H1 (cell line): Measurements from ENCODE around the gene UFD1. TPM values are rescaled to one million over a fixed set of nuclear protein-coding genes. Genes with fewer than 3 reads are reported as not detected.
A peak's percentile ranks its signal among the peaks of the same experiment; 100 is the strongest.

Experiments used
- ASH2L ChIP-seq: fragments of 200-600, 300-600 bp; sonication (generic); IDR thresholded peaks from one replicate; pipeline ENCODE4 v1.7.1; 2017; ENCODE audit warnings: low read length
- ATF2 ChIP-seq: IDR thresholded peaks from 2 replicates; pipeline ENCODE4 v1.6.1; 2012; ENCODE audit warnings: low read length, inconsistent platforms
- CBX8 ChIP-seq: fragments of 300-800, 300-1000 bp; sonication (generic); IDR thresholded peaks from 2 replicates; pipeline ENCODE4 v1.7.1; 2016; ENCODE audit warnings: low read depth, low read length, borderline replicate concordance
- CHD1 ChIP-seq: IDR thresholded peaks from 2 replicates; pipeline ENCODE4 v1.6.1; 2012; ENCODE audit warnings: low read depth, low read length, improper control_type of control experiment
- CHD2 ChIP-seq: IDR thresholded peaks from 2 replicates; pipeline ENCODE4 v1.6.1; 2012; ENCODE audit warnings: low read length, improper control_type of control experiment
- E2F6 ChIP-seq: IDR thresholded peaks from 2 replicates; pipeline ENCODE4 v1.6.1; 2012; ENCODE audit warnings: inconsistent platforms
- JUND ChIP-seq: IDR thresholded peaks from 2 replicates; pipeline ENCODE4 v1.6.1; 2011; ENCODE audit warnings: mild to moderate bottlenecking, improper control_type of control experiment, low read length
- KDM1A ChIP-seq: fragments of 200-600, 300-600 bp; sonication (generic); IDR thresholded peaks from 2 replicates; pipeline ENCODE4 v1.7.1; 2016; ENCODE audit warnings: mild to moderate bottlenecking, low read length, borderline replicate concordance
- NANOG ChIP-seq: IDR thresholded peaks from 2 replicates; pipeline ENCODE4 v1.6.1; 2011; ENCODE audit warnings: low read length, low read depth, mild to moderate bottlenecking, inconsistent platforms; ENCODE audit not compliant: insufficient read depth, poor library complexity, severe bottlenecking
- NRF1 ChIP-seq: IDR thresholded peaks from 2 replicates; pipeline ENCODE4 v1.6.1; 2011; ENCODE audit warnings: mild to moderate bottlenecking, low read depth, low read length, improper control_type of control experiment
- RFX5 ChIP-seq: IDR thresholded peaks from 2 replicates; pipeline ENCODE4 v1.6.1; 2011; ENCODE audit warnings: low read depth, low read length, improper control_type of control experiment, borderline replicate concordance
- RNF2 ChIP-seq: fragments of 200-900, 300-1000 bp; sonication (generic); IDR thresholded peaks from 2 replicates; pipeline ENCODE4 v1.7.1; 2016; ENCODE audit warnings: borderline replicate concordance, low read depth, mild to moderate bottlenecking, antibody characterized with exemption, low read length; ENCODE audit not compliant: poor library complexity, severe bottlenecking; ENCODE audit errors: missing control alignments
- SAP30 ChIP-seq: fragments of 300-600 bp; sonication (generic); IDR thresholded peaks from 2 replicates; pipeline ENCODE4 v1.7.1; 2012; ENCODE audit warnings: low read length, moderate library complexity, mild to moderate bottlenecking, inconsistent platforms; ENCODE audit not compliant: insufficient read depth, insufficient replicate concordance
- SP4 ChIP-seq: IDR thresholded peaks from 2 replicates; pipeline ENCODE4 v1.6.1; 2012; ENCODE audit warnings: low read length, inconsistent platforms
- TAF1 ChIP-seq: IDR thresholded peaks from 2 replicates; pipeline ENCODE4 v1.6.1; 2011; ENCODE audit warnings: mild to moderate bottlenecking, low read depth, low read length
- TBP ChIP-seq: IDR thresholded peaks from 2 replicates; pipeline ENCODE4 v1.6.1; 2011; ENCODE audit warnings: low read depth, low read length, improper control_type of control experiment
- TCF12 ChIP-seq: IDR thresholded peaks from 2 replicates; pipeline ENCODE4 v1.6.1; 2011; ENCODE audit warnings: low read depth, mild to moderate bottlenecking, low read length
- TEAD4 ChIP-seq: IDR thresholded peaks from 2 replicates; pipeline ENCODE4 v1.6.1; 2012; ENCODE audit warnings: low read depth, low read length, inconsistent platforms, mixed read lengths
- polyA plus RNA-seq, 7 experiments: library from polyadenylated mRNA; depleted of rRNA in 3 of 7; stranded (reverse) in 5 of 7; unstranded in 2 of 7; fragments of >200 nt in 5 of 7; fragments of 200-250 nt in 2 of 7; gene quantifications; 1 replicate in 5 of 7; 2 replicates in 1 of 7; 4 replicates in 1 of 7; pipeline versions ENCODE4 v1.2.1 to v1.2.3, GENCODE V29; 2011 to 2013; ENCODE audit warnings: missing spikeins in 2 of 7, mixed read lengths in 2 of 7
- total RNA-seq: library from RNA; stranded (reverse); fragmentation: NEBNext Ultra II Directional; extraction: Animal tissue kit (Norgen Biotek cat#: 25700); gene quantifications from 2 replicates; pipeline ENCODE4 v1.2.1, GENCODE V29; 2021
- TF ChIP-seq, protein P1 (sequence below): IDR thresholded peaks from 2 replicates; pipeline ENCODE4 v1.6.1; 2011; ENCODE audit warnings: low read length, improper control_type of control experiment

Gene UFD1
- total and polyA plus RNA-seq, 2 of the 8 experiments (the other 6 are each of a cell fraction or from before 2014, with no cell fraction given): 74.6 to 116 TPM

GRCh38 chr22:19478901-19479354 lies at the start of gene UFD1 (continued):
- TF ChIP-seq, protein P1, sequence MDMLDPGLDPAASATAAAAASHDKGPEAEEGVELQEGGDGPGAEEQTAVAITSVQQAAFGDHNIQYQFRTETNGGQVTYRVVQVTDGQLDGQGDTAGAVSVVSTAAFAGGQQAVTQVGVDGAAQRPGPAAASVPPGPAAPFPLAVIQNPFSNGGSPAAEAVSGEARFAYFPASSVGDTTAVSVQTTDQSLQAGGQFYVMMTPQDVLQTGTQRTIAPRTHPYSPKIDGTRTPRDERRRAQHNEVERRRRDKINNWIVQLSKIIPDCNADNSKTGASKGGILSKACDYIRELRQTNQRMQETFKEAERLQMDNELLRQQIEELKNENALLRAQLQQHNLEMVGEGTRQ: no peak
- TF ChIP-seq CHD2 (no peak), TBP (peak; percentile 75; the same call in 1 of the 2 replicates), SAP30 (no peak), NRF1 (no peak), ATF2 (0 out of 2 replicates have a peak, but pooled peaks have one; percentile 36), NANOG (no peak), TAF1 (peak; percentile 85), CBX8 (no peak), CHD1 (peak; percentile 95), TCF12 (no peak), ASH2L (peak; percentile 46), JUND (peak; percentile 98), TEAD4 (no peak), SP4 (no peak; the same call in 1 of the 2 replicates), E2F6 (no peak), KDM1A (no peak), RNF2 (no peak), RFX5 (no peak)
